C4-2B (cell line): ENCODE data around the gene ORM1.
A peak's percentile ranks its signal among the peaks of the same experiment; 100 is the strongest.

Source experiments
- ZFX ChIP-seq: fragments of 450-650 bp; IDR thresholded peaks from 2 replicates; pipeline ENCODE4 v1.6.1; 2017
- TF ChIP-seq, protein P1 (sequence below): fragments of 450-650 bp; conservative IDR thresholded peaks from 2 replicates; pipeline ENCODE4 v1.5.1; 2017; ENCODE audit warnings: mild to moderate bottlenecking

DNA sequence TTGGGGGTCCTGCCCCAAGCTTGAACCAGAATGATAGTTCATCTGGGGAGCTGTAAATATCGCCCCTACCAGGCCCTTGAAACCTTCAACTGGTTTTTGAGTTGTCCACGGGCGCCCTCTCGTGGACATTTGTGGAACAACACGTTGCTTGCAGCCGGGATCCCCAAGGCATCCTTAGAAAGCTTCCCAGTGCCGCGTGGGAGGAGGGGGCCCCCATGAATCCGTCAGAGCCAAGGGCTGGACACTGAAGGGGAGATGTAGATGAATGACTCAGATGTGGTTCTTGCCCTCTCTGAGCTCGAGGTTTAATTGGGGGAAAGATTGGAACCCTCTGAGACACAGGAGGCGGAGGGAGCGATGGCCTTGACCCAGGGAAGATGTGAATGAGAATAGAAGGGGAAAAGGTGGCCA, 31.8 kb upstream of the ORM1 start:
- TF ChIP-seq, protein P1, sequence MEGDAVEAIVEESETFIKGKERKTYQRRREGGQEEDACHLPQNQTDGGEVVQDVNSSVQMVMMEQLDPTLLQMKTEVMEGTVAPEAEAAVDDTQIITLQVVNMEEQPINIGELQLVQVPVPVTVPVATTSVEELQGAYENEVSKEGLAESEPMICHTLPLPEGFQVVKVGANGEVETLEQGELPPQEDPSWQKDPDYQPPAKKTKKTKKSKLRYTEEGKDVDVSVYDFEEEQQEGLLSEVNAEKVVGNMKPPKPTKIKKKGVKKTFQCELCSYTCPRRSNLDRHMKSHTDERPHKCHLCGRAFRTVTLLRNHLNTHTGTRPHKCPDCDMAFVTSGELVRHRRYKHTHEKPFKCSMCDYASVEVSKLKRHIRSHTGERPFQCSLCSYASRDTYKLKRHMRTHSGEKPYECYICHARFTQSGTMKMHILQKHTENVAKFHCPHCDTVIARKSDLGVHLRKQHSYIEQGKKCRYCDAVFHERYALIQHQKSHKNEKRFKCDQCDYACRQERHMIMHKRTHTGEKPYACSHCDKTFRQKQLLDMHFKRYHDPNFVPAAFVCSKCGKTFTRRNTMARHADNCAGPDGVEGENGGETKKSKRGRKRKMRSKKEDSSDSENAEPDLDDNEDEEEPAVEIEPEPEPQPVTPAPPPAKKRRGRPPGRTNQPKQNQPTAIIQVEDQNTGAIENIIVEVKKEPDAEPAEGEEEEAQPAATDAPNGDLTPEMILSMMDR: peak; percentile 92
- no peak for TF ChIP-seq ZFX
